Measurements from ENCODE around the gene RING1. TPM values are rescaled to one million over a fixed set of nuclear protein-coding genes. Genes with fewer than 3 reads are reported as not detected.

RING1 gene
- total and polyA plus RNA-seq, 10 of the 15 experiments (the other 5 are each of a cell fraction or from before 2014, with no cell fraction given): 2.0 to 27.2 (median 15.8) TPM

DNA sequence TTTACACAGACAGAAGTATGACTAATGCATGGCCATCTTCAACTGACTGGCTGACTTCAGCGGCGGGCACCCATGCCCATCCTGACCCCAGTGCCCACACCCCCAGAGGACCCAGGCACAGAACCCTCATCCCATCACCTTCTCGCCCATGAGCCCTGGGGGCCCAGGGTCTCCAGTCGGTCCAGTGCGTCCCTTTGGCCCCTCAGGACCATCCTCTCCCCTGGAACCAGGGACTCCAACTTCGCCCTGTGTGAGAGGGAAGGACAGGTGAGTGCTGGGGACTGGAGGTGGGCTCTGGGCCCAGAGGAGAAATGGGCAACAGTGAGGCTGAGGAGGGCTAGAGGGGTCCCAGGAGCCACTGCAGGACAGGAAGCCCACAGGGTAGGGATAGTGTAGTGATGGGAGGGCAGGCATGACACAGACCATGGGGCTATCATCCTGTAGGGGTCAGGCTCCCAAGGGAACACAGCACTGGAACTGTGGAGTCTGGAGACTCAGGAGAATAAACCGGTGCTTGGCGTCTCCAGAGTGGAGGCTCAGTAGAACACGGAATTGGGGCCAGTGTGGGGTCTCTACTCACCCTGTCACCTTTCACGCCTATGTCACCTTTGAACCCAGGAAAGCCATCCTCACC is 32.7 kb upstream of the RING1 start:
- Histone ChIP-seq H3K4me3 (no peak overlapping the region), H3K4me2 (ENCODE audit: control insufficient read depth, insufficient read depth) (no peak overlapping the region), H3K27ac (ENCODE audit: control insufficient read depth, insufficient read depth) (no peak overlapping the region), H4K20me1 (ENCODE audit: control insufficient read depth, insufficient read depth) (no peaks in the 10 kb centered on the region), H2AFZ (ENCODE audit: control insufficient read depth, low read depth, low read length) (no peak overlapping the region), H3K27me3 (replicated peaks in 1 of 2; ENCODE audit: control insufficient read depth in 2 of 2, insufficient read depth in 2 of 2, low read length in 1 of 2) (no peaks in the 10 kb centered on the region), H3K79me2 (ENCODE audit: control insufficient read depth, insufficient read depth, low read length) (no peaks in the 10 kb centered on the region), H3K36me3 (ENCODE audit: control insufficient read depth in 2 of 2, insufficient read depth in 2 of 2, low read length in 1 of 2) (no peaks in the 10 kb centered on the region), H3K4me1 (ENCODE audit: control insufficient read depth, insufficient read depth, low read length) (no peaks in the 10 kb centered on the region), H3K9me3 (replicated peaks; ENCODE audit: control insufficient read depth, insufficient read depth, low read length) (no peaks in the 10 kb centered on the region), H3K9ac (ENCODE audit: control insufficient read depth, insufficient read depth, low read length) (no peak overlapping the region)
- POLR2A ChIA-PET: interaction anchor here (0.5 kb wide), 1 partner anchor 71 kb away, joined by 4 read pairs; no protein-coding TSS in a partner anchor
- intact Hi-C loops (cut with micrococcal nuclease; ENCODE audit: unreplicated experiment): no loop called here
- BruUV-seq (replicated peaks): no TSS peak
- SMC1A ChIA-PET (ENCODE audit: uncharacterized antibody, unreplicated experiment): interaction anchor here (0.8 to 4.3 kb wide), 2 partner anchors 15 to 99 kb away, joined by 3 to 27 read pairs; partner anchors contain the start of gene HLA-DPB1
- FAIRE-seq (no peak), ATAC-seq (no peak), DNase-seq (ENCODE audit: low read depth, low spot score) (no peak)
- RAD21 ChIA-PET (ENCODE audit: unreplicated experiment): interaction anchor here (3.9 kb wide), 1 partner anchor 26 kb away, joined by 20 read pairs; no protein-coding TSS in a partner anchor
- in situ Hi-C loops (cut with MboI): no loop called here
- 32% methylated on average over 10 of the region's 10 CpGs for WGBS (ENCODE audit: insufficient coverage, insufficient replicate concordance, low lambda C conversion rate, missing lambda C conversion rate)
- TF ChIP-seq MTA2 (IDR thresholded peaks at IDR 0.05; ENCODE audit: low read depth): no peak
- TF ChIP-seq TCF12 (IDR thresholded peaks at IDR 0.05; ENCODE audit: low read depth, low read length): no peak
- no peak for TF ChIP-seq NBN (IDR thresholded peaks at IDR 0.05)
- TF ChIP-seq NR2C1 (IDR thresholded peaks at IDR 0.05): no peak
- TF ChIP-seq NFXL1 (IDR thresholded peaks at IDR 0.05; ENCODE audit: borderline replicate concordance): no peak
- CTCF ChIA-PET: interaction anchor here (0.7 to 6.0 kb wide), 6 partner anchors 21 to 160 kb away, joined by 3 to 58 read pairs (median 10); no protein-coding TSS in a partner anchor

DNA sequence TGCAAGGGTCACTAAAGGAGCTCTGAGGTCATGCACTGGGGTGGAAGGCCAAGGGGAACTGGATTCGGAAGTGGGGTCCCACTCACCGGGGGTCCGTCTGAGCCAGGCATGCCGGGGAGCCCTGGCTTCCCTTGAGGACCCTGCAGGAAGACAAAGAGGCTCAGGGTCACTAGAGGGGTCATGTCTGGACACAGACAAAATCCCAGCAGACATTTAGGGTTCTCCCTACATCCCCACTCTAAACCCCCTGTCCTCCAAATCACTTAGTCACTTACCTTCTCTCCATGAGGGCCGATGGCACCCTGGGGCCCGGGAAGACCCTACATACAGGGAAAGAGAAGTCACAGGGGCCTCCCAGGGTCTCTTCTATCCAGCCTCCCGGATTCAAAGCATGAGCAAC is 31.4 kb upstream of the RING1 start:
- no peak overlapping the region for H3K9ac ChIP-seq (ENCODE audit: control insufficient read depth, insufficient read depth, low read length)
- BruUV-seq (replicated peaks): no TSS peak
- H3K36me3 ChIP-seq (ENCODE audit: control insufficient read depth in 2 of 2, insufficient read depth in 2 of 2, low read length in 1 of 2): no peaks in the 10 kb centered on the region
- ChIA-PET SMC1A (ENCODE audit: uncharacterized antibody, unreplicated experiment) (no interaction called here), CTCF (no interaction called here), RAD21 (ENCODE audit: unreplicated experiment) (interaction anchor here (0.8 kb wide), 1 partner anchor 27 kb away, joined by 3 read pairs; no protein-coding TSS in a partner anchor), POLR2A (no interaction called here)
- H3K79me2 ChIP-seq (ENCODE audit: control insufficient read depth, insufficient read depth, low read length): no peaks in the 10 kb centered on the region
- H3K9me3 ChIP-seq (replicated peaks; ENCODE audit: control insufficient read depth, insufficient read depth, low read length): no peaks in the 10 kb centered on the region
- in situ Hi-C loops (cut with MboI): no loop called here
- H2AFZ ChIP-seq (ENCODE audit: control insufficient read depth, low read depth, low read length): no peak overlapping the region
- no peaks in the 10 kb centered on the region for H3K4me1 ChIP-seq (ENCODE audit: control insufficient read depth, insufficient read depth, low read length)
- DNase-seq (ENCODE audit: low read depth, low spot score): no peak
- intact Hi-C loops (cut with micrococcal nuclease; ENCODE audit: unreplicated experiment): no loop called here
- no peak for ATAC-seq
- no peak overlapping the region for H3K4me2 ChIP-seq (ENCODE audit: control insufficient read depth, insufficient read depth)
- no peaks in the 10 kb centered on the region for H4K20me1 ChIP-seq (ENCODE audit: control insufficient read depth, insufficient read depth)
- no peak overlapping the region for H3K27ac ChIP-seq (ENCODE audit: control insufficient read depth, insufficient read depth)
- 44% methylated on average over 7 of the region's 7 CpGs for WGBS (ENCODE audit: insufficient coverage, insufficient replicate concordance, low lambda C conversion rate, missing lambda C conversion rate)
- FAIRE-seq: no peak
- H3K27me3 ChIP-seq (replicated peaks in 1 of 2; ENCODE audit: control insufficient read depth in 2 of 2, insufficient read depth in 2 of 2, low read length in 1 of 2): no peaks in the 10 kb centered on the region
- no peak overlapping the region for H3K4me3 ChIP-seq
- TF ChIP-seq SMAD5 (IDR thresholded peaks at IDR 0.05; ENCODE audit: low read depth) (no peak), STAT1 (conservative IDR thresholded peaks at IDR 0.05) (no peak), SPI1 (IDR thresholded peaks at IDR 0.05; ENCODE audit: borderline replicate concordance, insufficient read depth, low read depth, low read length) (no peak), CBX3 (IDR thresholded peaks at IDR 0.05; ENCODE audit: borderline replicate concordance, low read depth) (no peak), GATAD2B (conservative IDR thresholded peaks at IDR 0.05; ENCODE audit: low read depth) (no peak), RFX5 (IDR thresholded peaks at IDR 0.05; ENCODE audit: low read depth, low read length) (no peak), MYB (IDR thresholded peaks at IDR 0.05; ENCODE audit: borderline replicate concordance, low read depth, low read length) (no peak)
- TF ChIP-seq, protein P1, sequence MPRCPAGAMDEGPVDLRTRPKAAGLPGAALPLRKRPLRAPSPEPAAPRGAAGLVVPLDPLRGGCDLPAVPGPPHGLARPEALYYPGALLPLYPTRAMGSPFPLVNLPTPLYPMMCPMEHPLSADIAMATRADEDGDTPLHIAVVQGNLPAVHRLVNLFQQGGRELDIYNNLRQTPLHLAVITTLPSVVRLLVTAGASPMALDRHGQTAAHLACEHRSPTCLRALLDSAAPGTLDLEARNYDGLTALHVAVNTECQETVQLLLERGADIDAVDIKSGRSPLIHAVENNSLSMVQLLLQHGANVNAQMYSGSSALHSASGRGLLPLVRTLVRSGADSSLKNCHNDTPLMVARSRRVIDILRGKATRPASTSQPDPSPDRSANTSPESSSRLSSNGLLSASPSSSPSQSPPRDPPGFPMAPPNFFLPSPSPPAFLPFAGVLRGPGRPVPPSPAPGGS (IDR thresholded peaks at IDR 0.05; ENCODE audit: borderline replicate concordance, insufficient read depth, low read depth, low read length, poor library complexity, severe bottlenecking): no peak
- TF ChIP-seq, protein P2, sequence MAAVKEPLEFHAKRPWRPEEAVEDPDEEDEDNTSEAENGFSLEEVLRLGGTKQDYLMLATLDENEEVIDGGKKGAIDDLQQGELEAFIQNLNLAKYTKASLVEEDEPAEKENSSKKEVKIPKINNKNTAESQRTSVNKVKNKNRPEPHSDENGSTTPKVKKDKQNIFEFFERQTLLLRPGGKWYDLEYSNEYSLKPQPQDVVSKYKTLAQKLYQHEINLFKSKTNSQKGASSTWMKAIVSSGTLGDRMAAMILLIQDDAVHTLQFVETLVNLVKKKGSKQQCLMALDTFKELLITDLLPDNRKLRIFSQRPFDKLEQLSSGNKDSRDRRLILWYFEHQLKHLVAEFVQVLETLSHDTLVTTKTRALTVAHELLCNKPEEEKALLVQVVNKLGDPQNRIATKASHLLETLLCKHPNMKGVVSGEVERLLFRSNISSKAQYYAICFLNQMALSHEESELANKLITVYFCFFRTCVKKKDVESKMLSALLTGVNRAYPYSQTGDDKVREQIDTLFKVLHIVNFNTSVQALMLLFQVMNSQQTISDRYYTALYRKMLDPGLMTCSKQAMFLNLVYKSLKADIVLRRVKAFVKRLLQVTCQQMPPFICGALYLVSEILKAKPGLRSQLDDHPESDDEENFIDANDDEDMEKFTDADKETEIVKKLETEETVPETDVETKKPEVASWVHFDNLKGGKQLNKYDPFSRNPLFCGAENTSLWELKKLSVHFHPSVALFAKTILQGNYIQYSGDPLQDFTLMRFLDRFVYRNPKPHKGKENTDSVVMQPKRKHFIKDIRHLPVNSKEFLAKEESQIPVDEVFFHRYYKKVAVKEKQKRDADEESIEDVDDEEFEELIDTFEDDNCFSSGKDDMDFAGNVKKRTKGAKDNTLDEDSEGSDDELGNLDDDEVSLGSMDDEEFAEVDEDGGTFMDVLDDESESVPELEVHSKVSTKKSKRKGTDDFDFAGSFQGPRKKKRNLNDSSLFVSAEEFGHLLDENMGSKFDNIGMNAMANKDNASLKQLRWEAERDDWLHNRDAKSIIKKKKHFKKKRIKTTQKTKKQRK (IDR thresholded peaks at IDR 0.05; ENCODE audit: low read depth, low read length): no peak
